K562 (cell line): ENCODE results near the gene HSPA4L. TPM values are rescaled to one million over a fixed set of nuclear protein-coding genes. Genes with fewer than 3 reads are reported as not detected.

Source experiments
- ATAC-seq: fragments of 200-7000 bp; cut with Tn5 transposase; 3 replicates; pipeline ENCODE4 v1.9.1; 2020; ENCODE audit warnings: moderate library complexity
- BruUV-seq: library from RNA; stranded (reverse); fragments of 400-500 nt; replicated peaks from 2 replicates; lab custom pipeline; 2021; lab: Mats Ljungman, UMichigan
- CTCF ChIA-PET: fragments of 300-600 bp; formaldehyde crosslinking; extraction: SDS; loops from one replicate; lab custom pipeline; 2021; ENCODE audit warnings: low intra/inter-chr PET ratio; lab: Yijun Ruan, JAX
- POLR2A ChIA-PET: fragments of 300-600, 350-650 bp; sonication (Branson Sonifier 250); formaldehyde crosslinking; extraction: SDS; loops from one replicate; lab custom pipeline; 2021; ENCODE audit warnings: antibody characterized with exemption, inconsistent platforms; lab: Yijun Ruan, JAX
- DNase-seq, 4 experiments: peaks; one replicate each; pipeline versions ENCODE4 v3.0.0 to v3.0.0-alpha.2; 2011 to 2018; ENCODE audit warnings: low spot score in 3 of 4, mixed read lengths in 3 of 4; ENCODE audit errors: extremely low read depth in 1 of 4
- FAIRE-seq: peaks from 2 replicates; lab custom pipeline; 2011; peaks lifted over from hg19 to GRCh38; lab: Jason Lieb, UNC
- H2AFZ ChIP-seq: 2 replicates; pipeline ENCODE4 v1.6.0; 2011; ENCODE audit warnings: low read depth, low read length, control low read depth, inconsistent platforms
- H3K27ac ChIP-seq: fragments of 200-600 bp; 3 replicates; pipeline ENCODE4 v1.8.0; 2011; ENCODE audit warnings: low read depth, mild to moderate bottlenecking, control low read depth, inconsistent platforms, low read length, moderate library complexity, mixed read lengths; ENCODE audit errors: extremely low read depth
- H3K27me3 ChIP-seq, 2 experiments: fragments of 300-600 bp in 1 of 2; 2 replicates in 1 of 2; 3 replicates in 1 of 2; pipeline versions ENCODE4 v1.6.0 to v1.8.0; 2011; ENCODE audit warnings: inconsistent platforms in 2 of 2, low read length in 2 of 2, mild to moderate bottlenecking in 1 of 2, mixed read lengths in 1 of 2, moderate library complexity in 1 of 2; ENCODE audit not compliant: control insufficient read depth in 2 of 2, insufficient read depth in 2 of 2
- H3K36me3 ChIP-seq: fragments of 300-600 bp; 3 replicates; pipeline ENCODE4 v1.8.0; 2011; ENCODE audit warnings: mild to moderate bottlenecking, low read length, inconsistent platforms; ENCODE audit not compliant: control insufficient read depth, insufficient read depth
- H3K4me1 ChIP-seq, 2 experiments: fragments of 200-600 bp in 1 of 2; replicated peaks in 1 of 2; 2 replicates in 1 of 2; 3 replicates in 1 of 2; pipeline versions ENCODE4 v1.5.1 to v1.8.0; 2011; ENCODE audit warnings: inconsistent platforms in 2 of 2, low read length in 2 of 2, mild to moderate bottlenecking in 1 of 2, mixed read lengths in 1 of 2, moderate library complexity in 1 of 2; ENCODE audit not compliant: control insufficient read depth in 2 of 2, insufficient read depth in 2 of 2
- H3K4me2 ChIP-seq: 2 replicates; pipeline ENCODE4 v1.6.1; 2011; ENCODE audit warnings: low read length, control low read depth, inconsistent platforms, mixed read lengths; ENCODE audit not compliant: insufficient read depth
- H3K4me3 ChIP-seq: fragments of 200-600 bp; sonication (generic), shearing (Covaris generic); 2 replicates; pipeline ENCODE4 v1.5.1; 2016; ENCODE audit warnings: control low read depth, inconsistent platforms
- H3K79me2 ChIP-seq: fragments of 200-600 bp; 3 replicates; pipeline ENCODE4 v1.8.0; 2011; ENCODE audit warnings: low read length, inconsistent platforms; ENCODE audit not compliant: control insufficient read depth, insufficient read depth
- H3K9ac ChIP-seq, 2 experiments: 2 replicates each; pipeline versions ENCODE4 v1.6.0 to v1.6.1; 2011; ENCODE audit warnings: low read depth in 2 of 2, low read length in 2 of 2, control low read depth in 1 of 2, inconsistent platforms in 1 of 2, mild to moderate bottlenecking in 1 of 2, mixed read lengths in 1 of 2; ENCODE audit not compliant: insufficient read depth in 1 of 2
- H3K9me1 ChIP-seq: one replicate; pipeline ENCODE4 v1.6.0; 2011; ENCODE audit warnings: inconsistent platforms, mild to moderate bottlenecking, low read length, moderate library complexity; ENCODE audit not compliant: control insufficient read depth, insufficient read depth
- H3K9me3 ChIP-seq: replicated peaks from 2 replicates; pipeline ENCODE4 v1.5.1; 2011; ENCODE audit warnings: low read depth, low read length, inconsistent platforms; ENCODE audit not compliant: control insufficient read depth, insufficient read depth
- H4K20me1 ChIP-seq: replicated peaks from 2 replicates; pipeline ENCODE4 v1.6.1; 2011; ENCODE audit warnings: low read length, inconsistent platforms, mixed read lengths; ENCODE audit not compliant: control insufficient read depth, insufficient read depth
- C11orf30 ChIP-seq: fragments of 450-650 bp; IDR thresholded peaks from 2 replicates; pipeline ENCODE4 v1.6.1; 2016; ENCODE audit warnings: low read depth, mild to moderate bottlenecking
- ILF3 ChIP-seq: fragments of 450-650 bp; IDR thresholded peaks from 2 replicates; pipeline ENCODE4 v1.6.1; 2018; ENCODE audit warnings: antibody characterized with exemption, mild to moderate bottlenecking, moderate library complexity, borderline replicate concordance
- MAFF ChIP-seq: IDR thresholded peaks from 2 replicates; pipeline ENCODE4 v1.6.1; 2012; ENCODE audit warnings: low read length, improper control_type of control experiment
- MEF2A ChIP-seq: IDR thresholded peaks from 2 replicates; pipeline ENCODE4 v1.6.1; 2011; ENCODE audit warnings: low read depth, mild to moderate bottlenecking, low read length, moderate library complexity; ENCODE audit not compliant: control insufficient read depth
- MEIS2 ChIP-seq: fragments of 450-650 bp; IDR thresholded peaks from 2 replicates; pipeline ENCODE4 v1.6.1; 2014; ENCODE audit warnings: mild to moderate bottlenecking; ENCODE audit not compliant: partially characterized antibody
- THRA ChIP-seq: fragments of 450-650 bp; IDR thresholded peaks from 2 replicates; pipeline ENCODE4 v1.6.1; 2017; ENCODE audit warnings: mild to moderate bottlenecking, moderate library complexity
- ZNF384 ChIP-seq: IDR thresholded peaks from 2 replicates; pipeline ENCODE4 v1.6.1; 2012; ENCODE audit warnings: low read depth, low read length, improper control_type of control experiment
- WGBS: fragments of 100-300 bp; shearing (Covaris generic); methylation state at CpG from one replicate; pipeline ENCODE4 v1.1.6; 2016; ENCODE audit warnings: low coverage, mixed read lengths; ENCODE audit not compliant: insufficient coverage; ENCODE audit errors: missing lambda C conversion rate; 5-methylcytosine and 5-hydroxymethylcytosine counted together
- in situ Hi-C: fragments of 300-500 bp; cut with MboI; formaldehyde crosslinking; loops from 4 replicates; pipeline ENCODE4 v1.15.0; 2018; ENCODE audit warnings: inconsistent platforms, mixed read lengths
- intact Hi-C: fragments of 100-400 bp; cut with micrococcal nuclease; formaldehyde crosslinking; loops from 2 replicates; pipeline ENCODE4 v1.14.2; 2022
- polyA plus RNA-seq, 8 experiments: library from polyadenylated mRNA; depleted of rRNA in 4 of 8; stranded (reverse) in 5 of 8; unstranded in 3 of 8; fragments of >200 nt; fragmentation: Nextera tagmentation in 2 of 8; fragmentation: Illumina TruSeq in 1 of 8; extraction: Ambion mirVana in 2 of 8; extraction: Trizol in 1 of 8; gene quantifications; 2 replicates each; pipeline versions ENCODE4 v1.2.1 to v1.2.3, GENCODE V29; 2011 to 2014; ENCODE audit warnings: inconsistent platforms in 1 of 8, missing spikeins in 1 of 8
- total RNA-seq, 7 experiments: library from RNA; depleted of rRNA in 6 of 7; stranded (reverse); fragments of >200 nt in 6 of 7; fragmentation: Illumina TruSeq in 2 of 7; extraction: Trizol in 2 of 7; gene quantifications; 2 replicates each; pipeline versions ENCODE4 v1.2.1 to v1.2.3, GENCODE V29; 2011 to 2021; ENCODE audit warnings: low replicate concordance in 1 of 7
- TF ChIP-seq, protein P1 (sequence below), 2 experiments: IDR thresholded peaks in 1 of 2; conservative IDR thresholded peaks in 1 of 2; 2 replicates each; pipeline ENCODE4 v1.6.1; 2016; ENCODE audit warnings: low read depth in 2 of 2, mild to moderate bottlenecking in 1 of 2, missing compliant biosample characterization in 1 of 2, missing genetic modification characterization in 1 of 2, moderate library complexity in 1 of 2
- TF ChIP-seq, protein P2 (sequence below): fragments of 450-650 bp; IDR thresholded peaks from 2 replicates; pipeline ENCODE4 v1.6.1; 2016
- TF ChIP-seq, protein P3 (sequence below): sonication (generic); formaldehyde crosslinking; IDR thresholded peaks from 2 replicates; pipeline ENCODE4 v1.8.1; 2023; ENCODE audit warnings: mild to moderate bottlenecking, missing genetic modification reagents

HSPA4L gene
- total and polyA plus RNA-seq, 9 of the 15 experiments (the other 6 are each of a cell fraction or from before 2014, with no cell fraction given), result 12.3 to 37.0 (median 21.7) TPM

GRCh38 chr4:127771535-127772275 lies 10.4 kb upstream of the HSPA4L start (continued):
- TF ChIP-seq THRA (no peak), MEF2A (no peak)

DNA sequence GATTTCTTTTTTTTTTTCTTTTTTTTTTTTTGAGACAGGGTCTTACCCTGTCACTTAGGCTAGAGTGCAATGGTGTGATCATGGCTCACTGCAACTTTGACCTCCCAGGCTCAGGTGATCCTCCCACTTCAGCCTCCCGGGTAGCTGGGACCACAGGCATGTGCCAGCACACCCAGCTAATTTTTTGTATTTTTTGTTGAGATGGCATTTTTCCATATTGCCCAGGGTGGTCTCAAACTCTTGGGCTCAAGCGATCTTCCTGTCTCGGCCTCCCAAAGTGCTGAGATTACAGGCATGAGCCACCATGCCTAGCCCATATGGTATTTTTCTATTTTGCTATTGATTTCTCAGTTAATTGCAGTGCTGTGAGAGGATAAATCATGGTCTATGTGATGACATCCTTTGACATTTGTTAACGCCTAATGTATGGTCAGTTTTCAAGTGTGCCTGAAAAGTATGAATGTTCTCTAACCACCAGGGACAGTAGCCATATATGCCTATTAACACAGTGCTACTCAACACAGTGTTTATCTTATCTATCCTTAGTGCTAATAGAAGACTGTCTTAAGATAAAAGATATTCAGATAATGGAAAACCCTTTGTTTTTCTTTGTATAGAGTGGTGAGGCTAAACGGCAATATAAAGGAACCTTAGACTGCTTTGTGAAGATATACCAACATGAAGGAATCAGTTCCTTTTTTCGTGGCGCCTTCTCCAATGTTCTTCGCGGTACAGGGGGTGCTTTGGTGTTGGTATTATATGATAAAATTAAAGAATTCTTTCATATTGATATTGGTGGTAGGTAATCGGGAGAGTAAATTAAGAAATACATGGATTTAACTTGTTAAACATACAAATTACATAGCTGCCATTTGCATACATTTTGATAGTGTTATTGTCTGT lies 9.1 kb upstream of the HSPA4L start:
- BruUV-seq, result no TSS peak
- Histone ChIP-seq H3K27ac (no peak overlapping the region), H3K27me3 (no peaks in the 10 kb centered on the region), H3K4me1 (no peaks in the 10 kb centered on the region), H2AFZ (no peak overlapping the region), H3K9me3 (no peaks in the 10 kb centered on the region), H4K20me1 (no peaks in the 10 kb centered on the region), H3K9me1 (no peaks in the 10 kb centered on the region), H3K36me3 (no peaks in the 10 kb centered on the region), H3K4me3 (no peak overlapping the region), H3K79me2 (no peaks in the 10 kb centered on the region), H3K4me2 (no peak overlapping the region), H3K9ac (no peak overlapping the region)
- 71% methylated on average over 10 of the region's 10 CpGs for WGBS
- DNase-seq (no peak), ATAC-seq (peak; percentile 54), FAIRE-seq (no peak)
- intact Hi-C loops, result no loop called here
- ChIA-PET POLR2A (no interaction called here), CTCF (no interaction called here)
- in situ Hi-C loops, result no loop called here
- TF ChIP-seq, protein P1, sequence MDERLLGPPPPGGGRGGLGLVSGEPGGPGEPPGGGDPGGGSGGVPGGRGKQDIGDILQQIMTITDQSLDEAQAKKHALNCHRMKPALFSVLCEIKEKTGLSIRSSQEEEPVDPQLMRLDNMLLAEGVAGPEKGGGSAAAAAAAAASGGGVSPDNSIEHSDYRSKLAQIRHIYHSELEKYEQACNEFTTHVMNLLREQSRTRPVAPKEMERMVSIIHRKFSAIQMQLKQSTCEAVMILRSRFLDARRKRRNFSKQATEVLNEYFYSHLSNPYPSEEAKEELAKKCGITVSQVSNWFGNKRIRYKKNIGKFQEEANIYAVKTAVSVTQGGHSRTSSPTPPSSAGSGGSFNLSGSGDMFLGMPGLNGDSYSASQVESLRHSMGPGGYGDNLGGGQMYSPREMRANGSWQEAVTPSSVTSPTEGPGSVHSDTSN (CRISPR knock-in tag; IDR thresholded peaks at IDR 0.05; ENCODE audit: low read depth), result no peak
- TF ChIP-seq, protein P1 (tag; conservative IDR thresholded peaks at IDR 0.05; ENCODE audit: low read depth), result peak; percentile 66
- no peak for TF ChIP-seq ZNF384
- TF ChIP-seq, protein P2, sequence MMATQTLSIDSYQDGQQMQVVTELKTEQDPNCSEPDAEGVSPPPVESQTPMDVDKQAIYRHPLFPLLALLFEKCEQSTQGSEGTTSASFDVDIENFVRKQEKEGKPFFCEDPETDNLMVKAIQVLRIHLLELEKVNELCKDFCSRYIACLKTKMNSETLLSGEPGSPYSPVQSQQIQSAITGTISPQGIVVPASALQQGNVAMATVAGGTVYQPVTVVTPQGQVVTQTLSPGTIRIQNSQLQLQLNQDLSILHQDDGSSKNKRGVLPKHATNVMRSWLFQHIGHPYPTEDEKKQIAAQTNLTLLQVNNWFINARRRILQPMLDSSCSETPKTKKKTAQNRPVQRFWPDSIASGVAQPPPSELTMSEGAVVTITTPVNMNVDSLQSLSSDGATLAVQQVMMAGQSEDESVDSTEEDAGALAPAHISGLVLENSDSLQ, result 0 out of 2 replicates have a peak, but pooled peaks have one; percentile 24
- peak; percentile 55; the same call in 1 of the 2 replicates for TF ChIP-seq C11orf30
- peak; percentile 10; the same call in 1 of the 2 replicates for TF ChIP-seq MAFF
- TF ChIP-seq MEIS2, result peak; percentile 75
- TF ChIP-seq, protein P3, sequence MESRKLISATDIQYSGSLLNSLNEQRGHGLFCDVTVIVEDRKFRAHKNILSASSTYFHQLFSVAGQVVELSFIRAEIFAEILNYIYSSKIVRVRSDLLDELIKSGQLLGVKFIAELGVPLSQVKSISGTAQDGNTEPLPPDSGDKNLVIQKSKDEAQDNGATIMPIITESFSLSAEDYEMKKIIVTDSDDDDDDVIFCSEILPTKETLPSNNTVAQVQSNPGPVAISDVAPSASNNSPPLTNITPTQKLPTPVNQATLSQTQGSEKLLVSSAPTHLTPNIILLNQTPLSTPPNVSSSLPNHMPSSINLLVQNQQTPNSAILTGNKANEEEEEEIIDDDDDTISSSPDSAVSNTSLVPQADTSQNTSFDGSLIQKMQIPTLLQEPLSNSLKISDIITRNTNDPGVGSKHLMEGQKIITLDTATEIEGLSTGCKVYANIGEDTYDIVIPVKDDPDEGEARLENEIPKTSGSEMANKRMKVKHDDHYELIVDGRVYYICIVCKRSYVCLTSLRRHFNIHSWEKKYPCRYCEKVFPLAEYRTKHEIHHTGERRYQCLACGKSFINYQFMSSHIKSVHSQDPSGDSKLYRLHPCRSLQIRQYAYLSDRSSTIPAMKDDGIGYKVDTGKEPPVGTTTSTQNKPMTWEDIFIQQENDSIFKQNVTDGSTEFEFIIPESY (CRISPR knock-in tag), result peak; percentile 72; the same call in 1 of the 2 replicates
- TF ChIP-seq ILF3, result no peak
